SK-N-SH (cell line): ENCODE measurements around the gene VPS11. TPM values are rescaled to one million over a fixed set of nuclear protein-coding genes. Genes with fewer than 3 reads are reported as not detected.

Experiments
- CTCF ChIA-PET: fragments of 300-600, 350-600 bp; formaldehyde crosslinking; extraction: SDS; loops from one replicate; lab custom pipeline; 2021; lab: Yijun Ruan, JAX
- POLR2A ChIA-PET: fragments of 350-600 bp; sonication (Branson Sonifier 250); formaldehyde crosslinking; extraction: SDS; loops from one replicate; lab custom pipeline; 2020; ENCODE audit warnings: antibody characterized with exemption, inconsistent platforms; lab: Yijun Ruan, JAX
- DNase-seq: peaks from one replicate; pipeline ENCODE4 v3.0.0; 2012
- H2AFZ ChIP-seq: fragments of 200-600 bp; sonication (generic); 2 replicates; pipeline ENCODE4 v1.8.1; 2016; ENCODE audit warnings: antibody characterized with exemption, mild to moderate bottlenecking, low read depth
- H3F3A ChIP-seq: fragments of 200-600 bp; sonication (generic); replicated peaks from 2 replicates; pipeline ENCODE3; 2016; ENCODE audit warnings: antibody characterized with exemption, mild to moderate bottlenecking; ENCODE audit not compliant: insufficient read depth
- H3K27ac ChIP-seq, 2 experiments: fragments of 200-500 bp in 1 of 2; fragments of 200-600 bp in 1 of 2; sonication (Bioruptor generic) in 1 of 2; sonication (generic), shearing (Covaris generic) in 1 of 2; 2 replicates each; pipeline versions ENCODE4 v1.5.1 to v1.6.1; 2014 to 2016; ENCODE audit warnings: low read depth in 2 of 2, inconsistent platforms in 1 of 2, low read length in 1 of 2, mild to moderate bottlenecking in 1 of 2, mixed read lengths in 1 of 2
- H3K27me3 ChIP-seq: fragments of 200-600 bp; sonication (generic), shearing (Covaris generic); 2 replicates; pipeline ENCODE4 v1.6.1; 2016; ENCODE audit warnings: mixed run types; ENCODE audit not compliant: insufficient read depth
- H3K36me3 ChIP-seq, 2 experiments: fragments of 200-500 bp in 1 of 2; fragments of 200-600 bp in 1 of 2; sonication (Bioruptor generic) in 1 of 2; sonication (generic) in 1 of 2; replicated peaks in 1 of 2; 2 replicates each; pipeline versions ENCODE3 to v1.5.1; 2014 to 2016; ENCODE audit warnings: low read length in 1 of 2, mild to moderate bottlenecking in 1 of 2; ENCODE audit not compliant: insufficient read depth in 2 of 2, control insufficient read depth in 1 of 2
- H3K4me1 ChIP-seq, 2 experiments: fragments of 200-500 bp in 1 of 2; fragments of 200-600 bp in 1 of 2; sonication (Bioruptor generic) in 1 of 2; sonication (generic), shearing (Covaris generic) in 1 of 2; 2 replicates each; pipeline versions ENCODE4 v1.5.1 to v1.6.1; 2014 to 2016; ENCODE audit warnings: low read depth in 1 of 2, low read length in 1 of 2, mixed run types in 1 of 2; ENCODE audit not compliant: insufficient read depth in 2 of 2, control insufficient read depth in 1 of 2
- H3K4me2 ChIP-seq: fragments of 200-600 bp; sonication (generic), shearing (Covaris generic); 2 replicates; pipeline ENCODE4 v1.6.1; 2017; ENCODE audit warnings: mixed run types
- H3K4me3 ChIP-seq, 2 experiments: fragments of 200-500 bp in 1 of 2; fragments of 200-600 bp in 1 of 2; sonication (Bioruptor generic) in 1 of 2; sonication (generic), shearing (Covaris generic) in 1 of 2; 2 replicates each; pipeline versions ENCODE4 v1.5.1 to v1.8.1; 2014 to 2016; ENCODE audit warnings: low read depth in 2 of 2, inconsistent platforms in 1 of 2, low read length in 1 of 2, mild to moderate bottlenecking in 1 of 2, mixed read lengths in 1 of 2, moderate library complexity in 1 of 2
- H3K79me2 ChIP-seq: fragments of 200-600 bp; sonication (generic); 2 replicates; pipeline ENCODE4 v1.8.1; 2017; ENCODE audit warnings: mild to moderate bottlenecking; ENCODE audit not compliant: insufficient read depth
- H3K9ac ChIP-seq: fragments of 200-600 bp; sonication (generic); 2 replicates; pipeline ENCODE4 v1.6.1; 2017; ENCODE audit warnings: mixed run types
- H3K9me2 ChIP-seq: fragments of 200-600 bp; sonication (generic); 2 replicates; pipeline ENCODE4 v1.6.1; 2017; ENCODE audit warnings: mixed run types
- H3K9me3 ChIP-seq: fragments of 200-600 bp; sonication (generic); 2 replicates; pipeline ENCODE4 v1.6.1; 2017; ENCODE audit warnings: mixed run types, mild to moderate bottlenecking, moderate library complexity
- H4K20me1 ChIP-seq: fragments of 200-600 bp; sonication (generic); 2 replicates; pipeline ENCODE4 v1.6.1; 2017; ENCODE audit warnings: mild to moderate bottlenecking, mixed run types; ENCODE audit not compliant: insufficient read depth
- CHD2 ChIP-seq: fragments of 150-350 bp; IDR thresholded peaks from 2 replicates; pipeline ENCODE4 v1.6.1; 2018; ENCODE audit warnings: low read length; ENCODE audit not compliant: partially characterized antibody
- ELF1 ChIP-seq: IDR thresholded peaks from 2 replicates; pipeline ENCODE4 v1.4.0; 2012
- EP300 ChIP-seq, 2 experiments: IDR thresholded peaks; 2 replicates each; pipeline versions ENCODE4 v1.4.0 to v1.6.1; 2012; ENCODE audit warnings: borderline replicate concordance in 1 of 2, low read depth in 1 of 2, low read length in 1 of 2
- EZH2phosphoT487 ChIP-seq: fragments of 200-600 bp; sonication (generic); IDR thresholded peaks from 2 replicates; pipeline ENCODE4 v1.6.1; 2017; ENCODE audit warnings: low read depth, mixed run types, mild to moderate bottlenecking, antibody characterized with exemption, moderate library complexity, borderline replicate concordance
- FOXJ3 ChIP-seq: sonication (generic); formaldehyde crosslinking; IDR thresholded peaks from 2 replicates; pipeline ENCODE4 v1.5.1; 2020; ENCODE audit warnings: mild to moderate bottlenecking, missing genetic modification reagents
- GABPA ChIP-seq: IDR thresholded peaks from 2 replicates; pipeline ENCODE4 v1.4.0; 2012; ENCODE audit warnings: low read depth, mild to moderate bottlenecking
- JUND ChIP-seq: IDR thresholded peaks from 2 replicates; pipeline ENCODE4 v1.4.0; 2012
- MEF2A ChIP-seq: IDR thresholded peaks from 2 replicates; pipeline ENCODE4 v1.4.0; 2012; ENCODE audit warnings: low read depth, borderline replicate concordance
- MXI1 ChIP-seq: IDR thresholded peaks from 2 replicates; pipeline ENCODE4 v1.6.1; 2012; ENCODE audit warnings: mild to moderate bottlenecking, low read depth, low read length, improper control_type of control experiment
- NFIC ChIP-seq: IDR thresholded peaks from 2 replicates; pipeline ENCODE4 v1.4.0; 2012; ENCODE audit warnings: borderline replicate concordance
- POLR2AphosphoS5 ChIP-seq: IDR thresholded peaks from 2 replicates; pipeline ENCODE4 v1.6.1; 2012; ENCODE audit warnings: low read depth, low read length
- RAD21 ChIP-seq: IDR thresholded peaks from 2 replicates; pipeline ENCODE4 v1.6.1; 2012; ENCODE audit warnings: mild to moderate bottlenecking, low read length
- RFX5 ChIP-seq: IDR thresholded peaks from 2 replicates; pipeline ENCODE4 v1.6.1; 2012; ENCODE audit warnings: mild to moderate bottlenecking, improper control_type of control experiment, low read length
- RXRA ChIP-seq: IDR thresholded peaks from 2 replicates; pipeline ENCODE4 v1.4.0; 2012; ENCODE audit warnings: low read depth, mild to moderate bottlenecking, borderline replicate concordance
- SIN3A ChIP-seq: IDR thresholded peaks from 2 replicates; pipeline ENCODE4 v1.6.1; 2012; ENCODE audit warnings: low read depth, mild to moderate bottlenecking, low read length, moderate library complexity, borderline replicate concordance
- WGBS: methylation state at CpG from one replicate; pipeline ENCODE4 v1.1.6; 2017; ENCODE audit warnings: low lambda C conversion rate; 5-methylcytosine and 5-hydroxymethylcytosine counted together
- polyA plus RNA-seq, 3 experiments: library from polyadenylated mRNA; depleted of rRNA; stranded (reverse); fragments of >200 nt; gene quantifications; 2 replicates each; pipeline ENCODE4 v1.2.3, GENCODE V29; 2012
- TF ChIP-seq, protein P1 (sequence below): fragments of 150-350 bp; IDR thresholded peaks from 2 replicates; pipeline ENCODE4 v1.6.1; 2017; ENCODE audit warnings: antibody characterized with exemption, low read length, low read depth, borderline replicate concordance
- TF ChIP-seq, protein P2 (sequence below): IDR thresholded peaks from 2 replicates; pipeline ENCODE4 v1.4.0; 2012; ENCODE audit warnings: low read depth

The VPS11 gene
- polyA plus RNA-seq, 1 of the 3 experiments (the other 2 are of a cell fraction): 14.8 TPM

DNA sequence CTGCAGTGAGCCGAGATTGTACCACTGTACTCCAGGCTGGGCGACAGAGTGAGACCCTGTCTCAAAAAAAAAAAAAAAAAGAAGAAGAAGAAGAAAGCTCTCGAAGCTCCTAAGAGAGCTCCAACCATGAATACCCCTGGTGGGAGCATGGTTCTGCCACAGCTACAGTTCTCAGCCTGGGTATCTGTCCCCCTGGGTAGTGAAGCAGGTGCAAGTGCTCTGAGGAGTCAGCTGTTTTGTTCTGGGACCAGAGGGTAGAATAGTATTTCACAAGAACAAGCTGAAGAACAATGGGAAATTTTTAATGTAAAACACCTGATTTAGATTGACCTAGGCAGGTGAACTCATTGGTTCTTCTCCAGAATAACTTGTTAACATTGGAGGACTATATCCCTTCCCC lies 6.4 kb upstream of the VPS11 start:
- ChIA-PET POLR2A (interaction anchor here (0.6 kb wide), 1 partner anchor 81 kb away, joined by 3 read pairs; no protein-coding TSS in a partner anchor), CTCF (interaction anchor here (1.4 to 1.6 kb wide), 2 partner anchors 41 to 145 kb away, joined by 3 to 4 read pairs; partner anchors contain the start of gene CBL)
- TF ChIP-seq EZH2phosphoT487 (no peak), FOXJ3 (CRISPR knock-in tag) (no peak), RFX5 (no peak), JUND (no peak), POLR2AphosphoS5 (no peak), CHD2 (no peak), NFIC (no peak), RAD21 (no peak), EP300 (IDR thresholded peaks at IDR 0.05; ENCODE audit: borderline replicate concordance in 1 of 2, low read depth in 1 of 2, low read length in 1 of 2) (no peak), GABPA (no peak), RXRA (no peak)
- TF ChIP-seq, protein P1, sequence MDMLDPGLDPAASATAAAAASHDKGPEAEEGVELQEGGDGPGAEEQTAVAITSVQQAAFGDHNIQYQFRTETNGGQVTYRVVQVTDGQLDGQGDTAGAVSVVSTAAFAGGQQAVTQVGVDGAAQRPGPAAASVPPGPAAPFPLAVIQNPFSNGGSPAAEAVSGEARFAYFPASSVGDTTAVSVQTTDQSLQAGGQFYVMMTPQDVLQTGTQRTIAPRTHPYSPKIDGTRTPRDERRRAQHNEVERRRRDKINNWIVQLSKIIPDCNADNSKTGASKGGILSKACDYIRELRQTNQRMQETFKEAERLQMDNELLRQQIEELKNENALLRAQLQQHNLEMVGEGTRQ: no peak
- TF ChIP-seq, protein P2, sequence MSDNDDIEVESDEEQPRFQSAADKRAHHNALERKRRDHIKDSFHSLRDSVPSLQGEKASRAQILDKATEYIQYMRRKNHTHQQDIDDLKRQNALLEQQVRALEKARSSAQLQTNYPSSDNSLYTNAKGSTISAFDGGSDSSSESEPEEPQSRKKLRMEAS: no peak
- no peak overlapping the region for H3K9ac ChIP-seq
- no peak overlapping the region for H3K4me3 ChIP-seq
- H4K20me1 ChIP-seq: no peaks in the 10 kb centered on the region
- H3K4me2 ChIP-seq: no peak overlapping the region
- no peak overlapping the region for H3K27ac ChIP-seq
- peaks cover 19% of the 10 kb centered on the region for H3F3A ChIP-seq
- H3K27me3 ChIP-seq: no peaks in the 10 kb centered on the region
- WGBS: 84% methylated on average over 3 of the region's 3 CpGs
- no peak overlapping the region for H2AFZ ChIP-seq
- H3K36me3 ChIP-seq: peaks cover 0 to 4% of the 10 kb centered on the region in 2 experiments
- peaks cover 4 to 6% of the 10 kb centered on the region in 2 experiments; a peak in 2 of 4 replicates for H3K4me1 ChIP-seq
- H3K9me2 ChIP-seq: no peaks in the 10 kb centered on the region
- H3K9me3 ChIP-seq: no peaks in the 10 kb centered on the region
- peaks cover 19% of the 10 kb centered on the region for H3K79me2 ChIP-seq
- no peak for DNase-seq

DNA sequence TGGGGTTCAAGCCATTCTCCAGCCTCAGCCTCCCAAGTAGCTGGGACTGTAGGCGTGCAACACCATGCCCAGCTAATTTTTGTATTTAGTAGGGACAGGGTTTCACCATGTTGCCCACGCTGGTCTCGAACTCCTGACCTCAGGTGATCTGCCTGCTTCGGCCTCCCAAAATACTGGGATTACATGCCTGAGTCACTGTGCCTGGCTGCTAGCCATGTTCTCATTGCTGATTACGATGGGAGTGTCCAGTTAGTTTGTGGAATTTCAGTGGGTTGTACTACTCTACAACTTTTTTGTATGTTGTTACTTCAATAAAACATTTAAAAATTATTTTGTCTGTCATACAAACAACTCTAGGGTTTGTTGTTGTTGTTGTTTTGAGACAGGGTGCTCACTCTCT lies 4.8 kb upstream of the VPS11 start:
- ChIA-PET POLR2A (no interaction called here), CTCF (interaction anchor here (1.4 kb wide), 1 partner anchor 40 kb away, joined by 3 read pairs; no protein-coding TSS in a partner anchor)
- Histone ChIP-seq H4K20me1 (no peaks in the 10 kb centered on the region), H2AFZ (no peak overlapping the region), H3K4me3 (no peak overlapping the region), H3K4me1 (peaks cover 4 to 9% of the 10 kb centered on the region in 2 experiments; a peak in 2 of 4 replicates), H3K36me3 (peaks cover 0 to 4% of the 10 kb centered on the region in 2 experiments), H3K27me3 (no peaks in the 10 kb centered on the region), H3K9me3 (no peaks in the 10 kb centered on the region), H3K27ac (no peak overlapping the region), H3F3A (peaks cover 23% of the 10 kb centered on the region), H3K79me2 (peaks cover 22% of the 10 kb centered on the region), H3K9ac (no peak overlapping the region), H3K4me2 (no peak overlapping the region), H3K9me2 (no peaks in the 10 kb centered on the region)
- 83% methylated on average over 5 of the region's 5 CpGs for WGBS
- TF ChIP-seq MXI1 (no peak), MEF2A (no peak), ELF1 (no peak), JUND (no peak), SIN3A (no peak), FOXJ3 (CRISPR knock-in tag) (no peak), GABPA (no peak)
- no peak for DNase-seq
